GM12872 (cell line): ENCODE data around the gene RBM10.

Source experiments
- TF ChIP-seq, protein P1 (sequence below): IDR thresholded peaks from 3 replicates; pipeline ENCODE4 v1.5.1; 2011; ENCODE audit warnings: low read depth, mild to moderate bottlenecking, low read length, moderate library complexity; ENCODE audit not compliant: insufficient read depth

Gene RBM10

DNA sequence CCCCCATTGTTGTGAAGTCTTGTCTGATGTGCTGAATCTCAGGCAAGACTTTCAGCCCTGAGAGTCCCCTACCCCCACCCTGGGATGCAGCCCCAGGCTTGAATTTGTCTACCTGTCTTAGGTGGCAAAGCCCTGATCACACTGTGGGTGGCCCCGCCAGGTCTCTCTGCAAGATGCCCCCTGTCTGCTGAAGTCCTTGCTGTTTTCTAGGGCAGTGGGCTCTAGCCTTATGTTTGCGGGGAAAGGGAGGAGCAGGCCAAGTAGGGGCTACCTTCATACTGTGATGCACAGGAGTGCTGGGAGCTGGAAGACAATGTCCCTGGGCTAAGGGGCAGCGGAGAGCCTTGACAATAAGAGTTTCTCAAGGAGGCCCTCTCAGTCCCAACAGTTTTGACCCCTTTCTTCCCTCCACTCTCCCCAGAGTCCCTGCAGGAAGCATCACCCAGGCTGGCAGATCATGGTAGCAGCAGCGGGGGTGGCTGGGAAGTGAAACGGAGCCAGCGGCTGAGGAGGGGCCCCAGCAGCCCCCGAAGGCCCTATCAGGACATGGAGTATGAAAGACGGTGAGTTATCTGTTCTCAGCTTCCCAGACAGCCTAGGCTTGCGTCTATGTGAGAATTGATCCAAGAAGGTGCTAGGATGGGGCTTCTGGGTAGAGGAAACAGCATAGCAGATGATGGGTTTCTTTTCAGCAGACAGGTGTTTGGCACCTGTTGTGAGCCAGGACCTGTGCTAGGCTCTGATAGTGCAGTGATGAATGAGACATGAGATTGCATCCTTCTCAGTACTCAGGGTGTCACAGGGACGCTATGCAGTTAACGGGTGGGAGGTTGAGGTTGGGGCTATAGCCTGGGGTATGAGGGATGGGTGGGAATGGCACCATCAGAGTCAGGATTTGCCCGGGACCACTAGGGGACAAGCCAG, 2.2 kb downstream of the RBM10 start:
- TF ChIP-seq, protein P1, sequence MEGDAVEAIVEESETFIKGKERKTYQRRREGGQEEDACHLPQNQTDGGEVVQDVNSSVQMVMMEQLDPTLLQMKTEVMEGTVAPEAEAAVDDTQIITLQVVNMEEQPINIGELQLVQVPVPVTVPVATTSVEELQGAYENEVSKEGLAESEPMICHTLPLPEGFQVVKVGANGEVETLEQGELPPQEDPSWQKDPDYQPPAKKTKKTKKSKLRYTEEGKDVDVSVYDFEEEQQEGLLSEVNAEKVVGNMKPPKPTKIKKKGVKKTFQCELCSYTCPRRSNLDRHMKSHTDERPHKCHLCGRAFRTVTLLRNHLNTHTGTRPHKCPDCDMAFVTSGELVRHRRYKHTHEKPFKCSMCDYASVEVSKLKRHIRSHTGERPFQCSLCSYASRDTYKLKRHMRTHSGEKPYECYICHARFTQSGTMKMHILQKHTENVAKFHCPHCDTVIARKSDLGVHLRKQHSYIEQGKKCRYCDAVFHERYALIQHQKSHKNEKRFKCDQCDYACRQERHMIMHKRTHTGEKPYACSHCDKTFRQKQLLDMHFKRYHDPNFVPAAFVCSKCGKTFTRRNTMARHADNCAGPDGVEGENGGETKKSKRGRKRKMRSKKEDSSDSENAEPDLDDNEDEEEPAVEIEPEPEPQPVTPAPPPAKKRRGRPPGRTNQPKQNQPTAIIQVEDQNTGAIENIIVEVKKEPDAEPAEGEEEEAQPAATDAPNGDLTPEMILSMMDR: no peak

DNA sequence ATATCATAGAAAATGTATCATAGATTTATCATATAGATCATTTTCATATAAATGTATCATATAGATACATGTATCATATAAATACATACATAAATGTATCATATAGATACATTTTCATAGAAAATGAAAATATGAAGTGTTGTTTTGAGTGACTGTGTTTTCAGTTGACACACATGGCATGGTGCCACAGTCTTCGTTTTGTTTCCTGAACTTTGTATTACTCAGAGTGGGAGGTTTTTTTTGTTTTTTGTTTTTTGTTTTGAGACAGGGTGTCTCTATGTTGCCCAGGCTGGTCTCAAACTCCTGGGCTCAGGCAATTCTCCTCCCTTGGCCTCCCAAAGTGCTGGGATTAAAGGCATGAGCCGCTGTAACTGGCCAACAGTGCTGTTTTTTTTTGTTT, 3.9 kb downstream of the RBM10 start:
- TF ChIP-seq, protein P1: no peak

DNA sequence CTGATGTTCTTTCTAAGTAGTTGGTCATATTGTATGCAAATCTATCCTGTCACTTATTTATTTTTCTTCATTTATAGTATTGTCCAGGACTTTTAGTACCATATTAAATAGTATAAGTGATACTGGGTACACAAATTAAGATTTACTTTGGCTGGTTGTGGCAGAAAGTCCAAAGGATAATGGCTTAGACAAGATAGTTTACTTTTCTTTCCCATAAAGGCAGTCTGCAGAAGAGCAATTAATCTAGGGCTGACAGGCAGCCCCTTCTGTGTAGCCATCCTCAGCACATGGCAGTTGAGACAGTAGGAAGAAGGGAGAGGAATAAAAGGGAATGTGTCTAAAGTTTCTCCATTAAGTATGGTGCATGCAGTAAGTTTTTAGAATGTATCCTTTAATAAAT, 6.4 kb downstream of the RBM10 start:
- TF ChIP-seq, protein P1: no peak

DNA sequence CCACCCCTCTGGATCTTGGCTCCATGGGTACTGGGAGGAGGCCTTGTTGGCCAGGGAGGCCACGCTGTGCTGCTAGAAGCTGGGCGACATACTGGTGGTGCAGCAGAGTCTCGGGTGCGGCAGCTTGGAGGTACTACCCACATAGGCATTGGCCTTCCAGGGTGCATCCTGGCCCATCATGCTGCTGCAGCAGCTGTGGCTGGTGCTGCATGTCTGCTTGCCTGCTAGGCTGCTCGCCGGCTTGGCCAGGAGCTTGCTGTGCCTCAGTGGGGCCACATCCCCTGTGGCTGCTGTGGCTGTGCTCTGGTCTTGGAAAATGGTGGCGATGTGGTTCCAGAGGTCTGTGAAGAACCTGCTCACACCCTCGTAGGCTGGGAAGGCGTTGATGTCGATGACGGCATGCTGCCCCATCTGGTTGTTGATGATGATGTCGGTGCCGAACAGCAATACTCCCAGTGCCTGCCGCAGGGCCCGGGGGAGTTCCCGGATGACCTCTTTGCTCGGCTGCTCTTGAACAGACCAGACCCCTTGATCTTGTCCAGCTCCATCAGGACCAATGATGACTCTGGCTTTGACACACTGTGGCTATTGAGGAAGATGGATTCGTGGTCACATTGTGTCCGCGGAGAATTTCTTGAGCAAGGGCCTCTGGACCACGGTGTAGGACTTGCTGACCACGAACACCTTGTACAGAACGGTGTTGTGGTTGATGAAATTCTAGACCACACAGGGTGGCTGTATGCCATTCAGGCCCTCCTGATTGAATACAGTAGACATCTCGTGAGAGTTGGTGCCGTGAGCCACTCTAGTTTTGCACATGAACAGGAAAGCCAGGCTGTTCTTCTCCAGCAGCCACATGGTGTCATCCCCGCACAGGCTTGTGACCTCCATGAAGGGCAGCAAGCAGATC, 11.8 kb downstream of the RBM10 start:
- TF ChIP-seq, protein P1: no peak

DNA sequence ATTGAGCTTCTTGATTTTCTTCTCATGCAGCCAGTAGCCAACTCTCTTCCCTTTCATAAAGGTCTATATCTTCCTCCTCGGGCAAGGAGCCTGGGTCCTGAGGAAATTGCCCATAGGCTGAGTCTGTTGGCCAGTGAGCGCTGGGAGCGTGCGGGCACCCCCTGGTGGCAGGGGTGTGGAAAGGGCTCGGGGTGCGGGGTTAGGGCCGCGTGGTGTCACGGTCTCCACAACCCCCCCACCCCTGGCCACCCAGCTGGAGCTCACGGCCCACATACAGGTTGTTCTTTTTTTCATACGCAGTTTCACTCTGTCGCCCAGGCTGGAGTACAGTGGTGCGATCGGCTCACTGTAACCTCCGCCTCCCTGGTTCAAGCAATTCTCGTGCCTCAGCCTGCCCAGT, 13.1 kb downstream of the RBM10 start:
- TF ChIP-seq, protein P1: no peak

DNA sequence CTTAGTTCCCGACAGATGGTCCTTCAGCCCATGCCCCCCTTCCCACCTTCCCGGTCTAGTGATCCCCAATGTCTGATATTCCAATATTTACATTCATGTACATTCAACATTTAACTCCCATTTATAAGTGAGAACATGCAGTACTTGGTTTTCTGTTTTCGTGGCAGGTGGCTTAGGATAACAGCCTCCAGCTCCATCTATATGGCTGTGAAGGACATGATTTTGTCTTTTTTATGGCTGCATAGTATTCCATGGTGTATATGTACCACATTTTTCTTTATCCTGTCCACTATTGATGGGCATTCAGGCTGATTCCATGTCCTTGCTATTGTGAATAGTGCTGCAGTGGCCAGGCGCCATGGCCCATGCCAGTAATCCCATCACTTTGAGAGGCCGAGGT, 13.8 kb downstream of the RBM10 start:
- TF ChIP-seq, protein P1: no peak

DNA sequence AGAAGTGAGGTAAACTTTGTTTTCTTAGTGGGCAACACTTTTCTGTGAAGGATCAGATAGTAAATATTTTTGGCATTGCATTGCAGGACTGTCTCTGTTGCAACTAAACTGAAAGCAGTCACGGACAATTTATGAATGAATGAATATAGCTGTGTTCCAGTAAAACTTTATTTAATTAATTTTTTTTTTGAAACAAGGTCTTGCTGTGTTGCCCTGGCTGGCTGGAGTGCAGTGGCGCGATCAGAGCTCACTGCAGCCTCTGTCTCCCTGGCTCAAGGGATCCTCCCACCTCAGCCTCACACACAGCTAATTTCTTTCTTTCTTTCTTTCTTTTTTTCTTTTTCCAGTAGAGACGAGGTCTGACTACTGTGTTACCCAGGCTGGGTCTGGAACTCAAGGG, 15.8 kb downstream of the RBM10 start:
- TF ChIP-seq, protein P1: no peak
